ENCODE data around the gene RGMA.

DNA sequence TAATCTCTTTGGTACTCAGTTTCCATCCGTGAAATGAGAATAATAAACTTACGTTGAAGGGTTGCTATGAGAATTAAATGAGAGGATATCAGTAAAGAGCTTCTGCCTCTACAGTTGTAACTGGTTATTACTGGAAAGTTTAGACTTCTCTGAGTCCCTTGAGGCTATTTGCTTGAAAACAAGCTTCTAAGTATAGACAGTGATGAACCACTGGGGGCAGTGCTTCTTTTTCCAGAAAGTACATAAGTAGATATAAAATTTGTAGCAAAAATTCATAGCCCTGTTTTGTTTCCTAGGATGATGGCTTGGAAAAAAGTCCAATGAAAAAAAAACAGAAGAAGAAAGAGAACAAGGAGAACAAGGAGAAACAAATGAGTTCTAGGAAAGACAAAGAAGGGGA lies 87.1 kb downstream of the RGMA start:
- TF ChIP-seq, protein P1, sequence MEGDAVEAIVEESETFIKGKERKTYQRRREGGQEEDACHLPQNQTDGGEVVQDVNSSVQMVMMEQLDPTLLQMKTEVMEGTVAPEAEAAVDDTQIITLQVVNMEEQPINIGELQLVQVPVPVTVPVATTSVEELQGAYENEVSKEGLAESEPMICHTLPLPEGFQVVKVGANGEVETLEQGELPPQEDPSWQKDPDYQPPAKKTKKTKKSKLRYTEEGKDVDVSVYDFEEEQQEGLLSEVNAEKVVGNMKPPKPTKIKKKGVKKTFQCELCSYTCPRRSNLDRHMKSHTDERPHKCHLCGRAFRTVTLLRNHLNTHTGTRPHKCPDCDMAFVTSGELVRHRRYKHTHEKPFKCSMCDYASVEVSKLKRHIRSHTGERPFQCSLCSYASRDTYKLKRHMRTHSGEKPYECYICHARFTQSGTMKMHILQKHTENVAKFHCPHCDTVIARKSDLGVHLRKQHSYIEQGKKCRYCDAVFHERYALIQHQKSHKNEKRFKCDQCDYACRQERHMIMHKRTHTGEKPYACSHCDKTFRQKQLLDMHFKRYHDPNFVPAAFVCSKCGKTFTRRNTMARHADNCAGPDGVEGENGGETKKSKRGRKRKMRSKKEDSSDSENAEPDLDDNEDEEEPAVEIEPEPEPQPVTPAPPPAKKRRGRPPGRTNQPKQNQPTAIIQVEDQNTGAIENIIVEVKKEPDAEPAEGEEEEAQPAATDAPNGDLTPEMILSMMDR (IDR thresholded peaks at IDR 0.05) = no peak
- TF ChIP-seq POLR2AphosphoS5 (IDR thresholded peaks at IDR 0.05; ENCODE audit: insufficient read depth in 1 of 2, low read depth in 1 of 2) = no peak

Measured in vagina (tissue), 2 donors.